Ovary (tissue), 9 donors: ENCODE results near the gene VWDE. TPM values are rescaled to one million over a fixed set of nuclear protein-coding genes. Genes with fewer than 3 reads are reported as not detected.

Experiments
- DNase-seq, 5 donors: peaks; one replicate each; pipeline ENCODE4 v3.0.0-alpha.2; 2019 to 2020
- H3K27ac ChIP-seq, 2 donors: fragments of 200-600 bp; one replicate each; pipeline versions ENCODE4 v1.5.1 to v1.8.0; 2019 to 2022
- H3K27me3 ChIP-seq: fragments of 200-600 bp; one replicate; pipeline ENCODE4 v1.8.0; 2022
- H3K36me3 ChIP-seq: fragments of 200-600 bp; sonication (generic); one replicate; pipeline ENCODE4 v1.5.1; 2019
- H3K4me1 ChIP-seq: one replicate; pipeline ENCODE4 v1.8.1; 2013; ENCODE audit warnings: mild to moderate bottlenecking, moderate library complexity; ENCODE audit not compliant: insufficient read depth
- H3K4me3 ChIP-seq: fragments of 200-600 bp; sonication (generic); one replicate; pipeline ENCODE4 v1.5.1; 2017
- H3K9me3 ChIP-seq, 2 donors: fragments of 200-600 bp in 1 of 2; sonication (generic) in 1 of 2; one replicate each; pipeline versions ENCODE4 v1.5.1 to v1.8.1; 2013 to 2019; ENCODE audit warnings: mild to moderate bottlenecking in 1 of 2, moderate library complexity in 1 of 2
- EP300 ChIP-seq: sonication (generic); formaldehyde crosslinking; IDR thresholded peaks from one replicate; pipeline ENCODE4 v1.6.1; 2017; ENCODE audit warnings: antibody characterized with exemption
- POLR2A ChIP-seq: fragments of 450-650 bp; IDR thresholded peaks from one replicate; pipeline ENCODE4 v1.6.1; 2017; ENCODE audit warnings: antibody characterized with exemption, mild to moderate bottlenecking, moderate library complexity
- WGBS, 3 donors: extraction: QIAGEN DNeasy Blood & Tissue Kit in 1 of 3; methylation state at CpG; one replicate each; pipeline versions ENCODE4 v1.1.5 to v1.1.7; 2013 to 2017; 5-methylcytosine and 5-hydroxymethylcytosine counted together
- intact Hi-C, 4 donors: fragments of 100-400 bp; cut with DNase I; formaldehyde crosslinking; loops; one replicate each; pipeline versions ENCODE4 v1.11.0 to v1.15.1; 2022 to 2023
- polyA plus RNA-seq, 2 donors: library from polyadenylated mRNA; stranded (reverse); fragments of 200-250 nt in 1 of 2; fragments of 350-450 nt in 1 of 2; fragmentation: Illumina TruSeq in 1 of 2; extraction: RNeasy Lipid Tissue Mini Kit (QIAGEN cat#74804) in 1 of 2; gene quantifications; one replicate each; pipeline ENCODE4 v1.2.3, GENCODE V29; 2013 to 2014
- total RNA-seq, 7 donors: library from RNA; depleted of rRNA in 2 of 7; stranded (reverse); fragments of >200 nt in 2 of 7; fragmentation: NEBNext Ultra II Directional in 3 of 7; extraction: Animal tissue kit (Norgen Biotek cat#: 25700) in 3 of 7; gene quantifications; one replicate each; pipeline versions ENCODE4 v1.1.0 to v1.2.4, GENCODE V29; 2016 to 2023
- TF ChIP-seq, protein P1 (sequence below), 3 donors: fragments of 450-650 bp in 2 of 3; fragments of 200-600 bp in 1 of 3; IDR thresholded peaks; one replicate each; pipeline versions ENCODE4 v1.5.1 to v1.8.0; 2016 to 2022; ENCODE audit warnings: antibody characterized with exemption in 3 of 3, mild to moderate bottlenecking in 1 of 3
- donor health status: DM: no; HTN: no; CAD: no; lungs with moderate emphysema.
- donor health status: DM: no; HTN: no; CAD: no.
- donor health status: Bipolar disorder and iron deficiency.
- donor health status: DM: yes; HTN: yes; CAD: no.
- donor health status: DM: no; HTN: no; CAD: no.
- donor health status: DM: yes; HTN: yes; CAD: no.

VWDE gene
- total and polyA plus RNA-seq, 9 donors, result 0.08 to 2.6 (median 0.55) TPM; not detected in 1

DNA sequence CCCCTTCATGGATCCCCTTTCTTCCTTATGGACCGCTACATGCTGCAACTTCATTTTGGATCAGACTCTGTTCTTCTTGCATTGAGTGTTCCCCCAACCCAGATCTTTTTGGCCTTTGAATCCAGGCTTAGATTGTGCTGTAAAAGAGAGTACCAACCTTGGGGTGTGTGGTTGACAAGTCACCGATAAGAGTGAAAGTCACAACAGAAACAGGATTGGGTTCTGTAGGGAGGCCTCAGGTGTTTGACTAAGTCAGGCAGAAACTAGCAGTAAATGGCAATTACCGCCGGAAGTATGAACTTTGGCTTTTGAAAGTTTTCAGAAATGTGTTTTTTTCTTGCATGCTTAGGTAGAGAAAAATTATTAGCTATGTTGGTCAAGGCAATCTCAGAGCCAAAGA is 103.2 kb downstream of the VWDE start:
- 80 to 97% (median 83%) methylated on average over 4 of the region's 4 CpGs for WGBS, 3 donors
- Histone ChIP-seq H3K4me1 (no peaks in the 10 kb centered on the region), H3K36me3 (no peaks in the 10 kb centered on the region), H3K4me3 (no peak overlapping the region), H3K9me3 (no peaks in the 10 kb centered on the region), H3K27ac (no peak overlapping the region), H3K27me3 (no peaks in the 10 kb centered on the region)
- TF ChIP-seq EP300 (no peak), POLR2A (no peak)
- TF ChIP-seq, protein P1, sequence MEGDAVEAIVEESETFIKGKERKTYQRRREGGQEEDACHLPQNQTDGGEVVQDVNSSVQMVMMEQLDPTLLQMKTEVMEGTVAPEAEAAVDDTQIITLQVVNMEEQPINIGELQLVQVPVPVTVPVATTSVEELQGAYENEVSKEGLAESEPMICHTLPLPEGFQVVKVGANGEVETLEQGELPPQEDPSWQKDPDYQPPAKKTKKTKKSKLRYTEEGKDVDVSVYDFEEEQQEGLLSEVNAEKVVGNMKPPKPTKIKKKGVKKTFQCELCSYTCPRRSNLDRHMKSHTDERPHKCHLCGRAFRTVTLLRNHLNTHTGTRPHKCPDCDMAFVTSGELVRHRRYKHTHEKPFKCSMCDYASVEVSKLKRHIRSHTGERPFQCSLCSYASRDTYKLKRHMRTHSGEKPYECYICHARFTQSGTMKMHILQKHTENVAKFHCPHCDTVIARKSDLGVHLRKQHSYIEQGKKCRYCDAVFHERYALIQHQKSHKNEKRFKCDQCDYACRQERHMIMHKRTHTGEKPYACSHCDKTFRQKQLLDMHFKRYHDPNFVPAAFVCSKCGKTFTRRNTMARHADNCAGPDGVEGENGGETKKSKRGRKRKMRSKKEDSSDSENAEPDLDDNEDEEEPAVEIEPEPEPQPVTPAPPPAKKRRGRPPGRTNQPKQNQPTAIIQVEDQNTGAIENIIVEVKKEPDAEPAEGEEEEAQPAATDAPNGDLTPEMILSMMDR (IDR thresholded peaks at IDR 0.05), result no peak
- intact Hi-C loops, result no loop called here
- no peak for DNase-seq

DNA sequence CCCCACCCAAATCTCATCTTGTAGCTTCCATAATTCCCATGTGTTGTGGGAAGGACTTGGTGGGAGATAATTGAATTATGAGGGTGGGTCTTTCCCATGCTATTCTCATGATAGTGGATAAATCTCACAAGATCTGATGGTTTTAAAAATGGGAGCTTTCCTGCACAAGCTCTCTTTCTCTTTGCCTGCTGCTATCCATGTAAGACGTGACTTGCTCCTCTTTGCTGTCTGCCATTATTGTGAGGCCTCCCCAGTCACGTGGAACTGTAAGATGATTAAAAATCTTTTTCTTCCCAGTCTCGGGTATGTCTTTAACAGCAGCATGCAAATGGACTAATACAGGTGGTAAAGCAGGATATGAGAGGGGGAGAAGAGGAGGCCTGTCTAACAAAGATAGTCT is 104.3 kb downstream of the VWDE start:
- TF ChIP-seq POLR2A (no peak), EP300 (no peak)
- TF ChIP-seq, protein P1 (IDR thresholded peaks at IDR 0.05), result no peak
- H3K4me1 ChIP-seq, result no peaks in the 10 kb centered on the region
- no peaks in the 10 kb centered on the region for H3K27me3 ChIP-seq
- H3K36me3 ChIP-seq, result no peaks in the 10 kb centered on the region
- H3K9me3 ChIP-seq, result no peaks in the 10 kb centered on the region
- DNase-seq, result no peak
- WGBS, 3 donors, result 78 to 89% (median 81%) methylated on average over 3 of the region's 3 CpGs
- H3K27ac ChIP-seq, result no peak overlapping the region
- intact Hi-C loops, result no loop called here
- no peak overlapping the region for H3K4me3 ChIP-seq

DNA sequence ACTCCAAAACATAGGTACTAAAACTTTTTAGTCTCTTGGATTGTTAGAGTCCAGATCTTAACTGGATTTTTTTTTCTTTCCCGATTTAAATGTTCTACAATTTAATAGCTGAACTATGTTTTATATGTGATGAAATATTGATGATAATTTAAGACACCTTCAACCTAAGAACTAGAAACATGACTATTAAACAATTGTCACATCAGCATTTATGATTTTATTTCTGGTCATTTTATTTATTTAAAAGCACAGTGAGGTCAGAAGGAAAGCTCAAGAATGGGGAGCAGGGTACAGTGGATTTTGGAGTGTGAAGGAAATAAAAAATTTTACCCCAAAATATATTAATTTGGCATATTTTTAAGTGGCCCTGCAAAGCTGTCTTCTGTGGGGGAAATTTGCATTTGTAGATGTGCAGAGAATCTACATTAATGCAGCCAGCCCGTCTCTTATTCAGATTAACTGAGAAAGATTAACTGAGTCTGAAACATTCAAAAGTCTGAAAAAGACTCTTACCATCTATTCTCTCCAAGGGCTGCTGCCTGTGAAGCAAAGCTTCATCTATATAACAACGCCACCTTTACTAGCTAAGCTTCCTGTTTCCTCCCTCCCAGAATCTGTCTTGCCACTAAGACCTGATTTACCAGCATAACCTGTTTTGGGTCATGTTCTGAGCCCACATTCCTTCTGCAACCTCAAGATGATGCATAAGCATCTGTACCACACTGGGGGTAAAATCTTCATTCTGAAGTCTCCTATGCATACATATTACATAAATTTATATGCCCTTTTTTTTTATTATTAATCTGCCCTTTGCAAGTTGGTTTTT is 106.2 kb downstream of the VWDE start:
- H3K36me3 ChIP-seq, result no peaks in the 10 kb centered on the region
- DNase-seq, result no peak
- H3K27ac ChIP-seq, result no peak overlapping the region
- no peaks in the 10 kb centered on the region for H3K4me1 ChIP-seq
- H3K9me3 ChIP-seq, result no peaks in the 10 kb centered on the region
- WGBS, 3 donors, result 76 to 82% (median 80%) methylated on average over 3 of the region's 3 CpGs
- no peaks in the 10 kb centered on the region for H3K27me3 ChIP-seq
- intact Hi-C loops, result no loop called here
- no peak overlapping the region for H3K4me3 ChIP-seq
- TF ChIP-seq, protein P1 (IDR thresholded peaks at IDR 0.05), result no peak
- TF ChIP-seq EP300 (no peak), POLR2A (no peak)

DNA sequence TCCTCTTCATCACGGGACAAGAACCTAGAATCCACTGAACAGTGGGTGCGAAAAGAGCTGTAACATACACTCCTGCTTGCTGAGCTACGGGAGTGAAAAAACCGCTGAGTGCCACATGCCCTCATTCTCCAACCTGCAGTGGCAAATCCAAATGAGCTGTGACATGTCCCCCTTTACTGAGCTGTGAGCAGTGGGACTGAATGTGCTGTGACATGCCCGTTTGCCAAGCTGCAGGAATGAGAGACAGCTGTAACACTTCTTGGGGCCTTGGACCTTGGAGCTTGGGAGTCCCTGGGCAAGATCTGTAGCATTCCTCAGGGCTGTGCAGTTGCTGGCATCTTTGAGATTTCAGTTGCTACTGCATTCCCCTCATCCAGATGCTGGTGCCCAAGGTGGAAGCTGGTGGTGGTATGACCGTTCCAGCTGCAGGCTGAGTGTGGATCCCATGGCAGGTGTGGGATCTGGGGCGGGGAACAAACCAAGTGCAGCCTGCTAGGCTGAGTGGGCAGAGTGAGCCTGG is 107.6 kb downstream of the VWDE start:
- DNase-seq, result no peak
- intact Hi-C loops, result no loop called here
- TF ChIP-seq EP300 (no peak), POLR2A (no peak)
- TF ChIP-seq, protein P1 (IDR thresholded peaks at IDR 0.05), result no peak
- Histone ChIP-seq H3K9me3 (no peaks in the 10 kb centered on the region), H3K36me3 (no peaks in the 10 kb centered on the region), H3K27me3 (no peaks in the 10 kb centered on the region), H3K4me1 (no peaks in the 10 kb centered on the region), H3K27ac (no peak overlapping the region), H3K4me3 (no peak overlapping the region)
- 87 to 89% (median 88%) methylated on average over 7 of the region's 7 CpGs for WGBS, 3 donors
